ENCODE data around the gene CST6. TPM values are rescaled to one million over a fixed set of nuclear protein-coding genes. Genes with fewer than 3 reads are reported as not detected.

Gene CST6
- total RNA-seq (2014; rRNA removed; shearing (Covaris generic)) (4.2 and 5.9 TPM in 2 replicates), polyA plus RNA-seq (2016; fragmentation: Nextera tagmentation; extraction: Ambion mirVana) (8.3 and 9.9 TPM in 2 replicates)
- long read RNA-seq, partial matches to known transcripts = 0 of 1 reads
- long read RNA-seq, other reads (novel, unspliced or antisense) = 0 of 1 reads

GRCh38 chr11:66011785-66012303 lies at the start of gene CST6:
Gene CST6 (plus strand): TSS chr11:66012008. CDS start chr11:66012045, 37 bp downstream.
- H3K27ac Mint-ChIP-seq = no peak within 1 kb of the TSS
- H3K4me2 ChIP-seq = peak within 1 kb of the TSS; percentile 80
- H3K27me3 Mint-ChIP-seq (ENCODE audit: insufficient read depth, low read depth, poor library complexity) = peaks cover 16% of the 10 kb centered on the region
- H3K79me2 ChIP-seq (replicated peaks; ENCODE audit: insufficient read depth) = no peaks in the 10 kb centered on the region
- peak within 1 kb of the TSS; percentile 97 for H2AFZ ChIP-seq
- H3K4me3 ChIP-seq = peak within 1 kb of the TSS; percentile 57
- H3K9me2 ChIP-seq (ENCODE audit: insufficient read depth) = no peaks in the 10 kb centered on the region
- peak within 1 kb of the TSS; percentile 56 for H3K4me3 Mint-ChIP-seq
- H3K36me3 ChIP-seq (ENCODE audit: insufficient read depth) = no peaks in the 10 kb centered on the region
- peak; percentile 68 for DNase-seq (ENCODE audit: low spot score)
- peaks cover 11% of the 10 kb centered on the region; the same call in 2 of the 3 replicates for H3K4me1 Mint-ChIP-seq
- peak; percentile 63 for ATAC-seq
- H3F3A ChIP-seq (replicated peaks; ENCODE audit: low read depth) = 0 out of 2 replicates have a peak, but pooled peaks cover 3% of the 10 kb centered on the region
- H4K20me1 ChIP-seq (replicated peaks; ENCODE audit: insufficient read depth) = no peaks in the 10 kb centered on the region
- no peaks in the 10 kb centered on the region for H3K36me3 Mint-ChIP-seq (ENCODE audit: low read depth)
- TF ChIP-seq, protein P1, sequence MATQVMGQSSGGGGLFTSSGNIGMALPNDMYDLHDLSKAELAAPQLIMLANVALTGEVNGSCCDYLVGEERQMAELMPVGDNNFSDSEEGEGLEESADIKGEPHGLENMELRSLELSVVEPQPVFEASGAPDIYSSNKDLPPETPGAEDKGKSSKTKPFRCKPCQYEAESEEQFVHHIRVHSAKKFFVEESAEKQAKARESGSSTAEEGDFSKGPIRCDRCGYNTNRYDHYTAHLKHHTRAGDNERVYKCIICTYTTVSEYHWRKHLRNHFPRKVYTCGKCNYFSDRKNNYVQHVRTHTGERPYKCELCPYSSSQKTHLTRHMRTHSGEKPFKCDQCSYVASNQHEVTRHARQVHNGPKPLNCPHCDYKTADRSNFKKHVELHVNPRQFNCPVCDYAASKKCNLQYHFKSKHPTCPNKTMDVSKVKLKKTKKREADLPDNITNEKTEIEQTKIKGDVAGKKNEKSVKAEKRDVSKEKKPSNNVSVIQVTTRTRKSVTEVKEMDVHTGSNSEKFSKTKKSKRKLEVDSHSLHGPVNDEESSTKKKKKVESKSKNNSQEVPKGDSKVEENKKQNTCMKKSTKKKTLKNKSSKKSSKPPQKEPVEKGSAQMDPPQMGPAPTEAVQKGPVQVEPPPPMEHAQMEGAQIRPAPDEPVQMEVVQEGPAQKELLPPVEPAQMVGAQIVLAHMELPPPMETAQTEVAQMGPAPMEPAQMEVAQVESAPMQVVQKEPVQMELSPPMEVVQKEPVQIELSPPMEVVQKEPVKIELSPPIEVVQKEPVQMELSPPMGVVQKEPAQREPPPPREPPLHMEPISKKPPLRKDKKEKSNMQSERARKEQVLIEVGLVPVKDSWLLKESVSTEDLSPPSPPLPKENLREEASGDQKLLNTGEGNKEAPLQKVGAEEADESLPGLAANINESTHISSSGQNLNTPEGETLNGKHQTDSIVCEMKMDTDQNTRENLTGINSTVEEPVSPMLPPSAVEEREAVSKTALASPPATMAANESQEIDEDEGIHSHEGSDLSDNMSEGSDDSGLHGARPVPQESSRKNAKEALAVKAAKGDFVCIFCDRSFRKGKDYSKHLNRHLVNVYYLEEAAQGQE (IDR thresholded peaks at IDR 0.05; ENCODE audit: unreplicated experiment) = no peak
- TF ChIP-seq ZNF331 (CRISPR knock-in tag; IDR thresholded peaks at IDR 0.05; ENCODE audit: low read depth) = no peak
- TF ChIP-seq POLR2AphosphoS5 (IDR thresholded peaks at IDR 0.05; ENCODE audit: low read depth) = no peak
- TF ChIP-seq NANOG (IDR thresholded peaks at IDR 0.05; ENCODE audit: borderline replicate concordance) = no peak
- TF ChIP-seq JUNB (IDR thresholded peaks at IDR 0.05; ENCODE audit: unreplicated experiment) = no peak
- H3K4me1 ChIP-seq (ENCODE audit: insufficient read depth) = 0 out of 2 replicates have a peak, but pooled peaks cover 4% of the 10 kb centered on the region
- H3K9me3 Mint-ChIP-seq = no peaks in the 10 kb centered on the region
- peaks cover 23% of the 10 kb centered on the region for H3K27me3 ChIP-seq (ENCODE audit: insufficient read depth)
- no peak within 1 kb of the TSS for H3K27ac ChIP-seq (ENCODE audit: low read depth)

DNA sequence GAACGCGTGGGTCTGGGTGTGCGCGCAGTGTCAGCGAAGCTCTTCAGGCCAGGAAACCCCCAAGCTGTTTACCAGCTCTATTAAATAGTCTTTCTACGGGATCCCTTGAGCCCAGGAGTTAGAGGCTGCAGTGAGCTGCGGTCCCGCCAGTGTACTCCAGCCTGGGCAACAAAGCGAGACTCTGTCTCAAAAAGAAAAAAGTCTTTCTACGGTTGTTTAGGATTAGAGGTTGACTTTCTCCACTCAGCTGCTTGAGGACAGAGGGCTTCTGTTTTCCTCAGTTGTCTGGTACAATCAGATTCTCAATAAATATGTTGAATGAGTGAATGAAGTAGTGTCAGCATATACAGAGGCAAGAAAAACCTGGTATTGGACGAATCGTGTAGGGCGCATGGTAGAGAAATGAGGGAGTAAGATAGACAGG lies 49.7 kb upstream of the CST6 start:
- Histone ChIP-seq H3K4me2 (peak overlapping the region; percentile 100), H3K79me2 (replicated peaks; ENCODE audit: insufficient read depth) (peaks cover 26% of the 10 kb centered on the region), H3K27me3 (ENCODE audit: insufficient read depth) (no peaks in the 10 kb centered on the region), H3K9me2 (ENCODE audit: insufficient read depth) (no peaks in the 10 kb centered on the region), H3K4me1 (ENCODE audit: insufficient read depth) (peaks cover 8% of the 10 kb centered on the region), H3K36me3 (ENCODE audit: insufficient read depth) (no peaks in the 10 kb centered on the region; the same call in 1 of the 2 replicates), H2AFZ (no peak overlapping the region), H4K20me1 (replicated peaks; ENCODE audit: insufficient read depth) (peaks cover 13% of the 10 kb centered on the region), H3K4me3 (peak overlapping the region; percentile 85), H3K27ac (ENCODE audit: low read depth) (no peak overlapping the region), H3F3A (replicated peaks; ENCODE audit: low read depth) (0 out of 2 replicates have a peak, but pooled peaks cover 3% of the 10 kb centered on the region)
- Mint-ChIP-seq H3K4me3 (peak overlapping the region; percentile 96), H3K27ac (peak overlapping the region; percentile 20), H3K9me3 (peaks cover 2% of the 10 kb centered on the region; the same call in 1 of the 3 replicates), H3K4me1 (peaks cover 17% of the 10 kb centered on the region), H3K27me3 (ENCODE audit: insufficient read depth, low read depth, poor library complexity) (peaks cover 15% of the 10 kb centered on the region), H3K36me3 (ENCODE audit: low read depth) (peaks cover 34% of the 10 kb centered on the region)
- no peak for DNase-seq (ENCODE audit: low spot score)
- ATAC-seq = no peak
- no peak for TF ChIP-seq NANOG (IDR thresholded peaks at IDR 0.05; ENCODE audit: borderline replicate concordance)
- TF ChIP-seq, protein P1 (IDR thresholded peaks at IDR 0.05; ENCODE audit: unreplicated experiment) = no peak
- TF ChIP-seq JUNB (IDR thresholded peaks at IDR 0.05; ENCODE audit: unreplicated experiment) = no peak
- TF ChIP-seq EZH2 (IDR thresholded peaks at IDR 0.05; ENCODE audit: low read depth, unreplicated experiment) = no peak
